K562 (cell line): ENCODE data around the gene DIPK1B. TPM values are rescaled to one million over a fixed set of nuclear protein-coding genes. Genes with fewer than 3 reads are reported as not detected.

ENCODE experiments used
- ATAC-seq: fragments of 200-7000 bp; cut with Tn5 transposase; 3 replicates; pipeline ENCODE4 v1.9.1; 2020; ENCODE audit warnings: moderate library complexity
- BruUV-seq: library from RNA; stranded (reverse); fragments of 400-500 nt; replicated peaks from 2 replicates; lab custom pipeline; 2021; lab: Mats Ljungman, UMichigan
- CTCF ChIA-PET: fragments of 300-600 bp; formaldehyde crosslinking; extraction: SDS; loops from one replicate; lab custom pipeline; 2021; ENCODE audit warnings: low intra/inter-chr PET ratio; lab: Yijun Ruan, JAX
- POLR2A ChIA-PET: fragments of 300-600, 350-650 bp; sonication (Branson Sonifier 250); formaldehyde crosslinking; extraction: SDS; loops from one replicate; lab custom pipeline; 2021; ENCODE audit warnings: antibody characterized with exemption, inconsistent platforms; lab: Yijun Ruan, JAX
- DNase-seq, 4 experiments: peaks; one replicate each; pipeline versions ENCODE4 v3.0.0 to v3.0.0-alpha.2; 2011 to 2018; ENCODE audit warnings: low spot score in 3 of 4, mixed read lengths in 3 of 4; ENCODE audit errors: extremely low read depth in 1 of 4
- FAIRE-seq: peaks from 2 replicates; lab custom pipeline; 2011; peaks lifted over from hg19 to GRCh38; lab: Jason Lieb, UNC
- H2AFZ ChIP-seq: 2 replicates; pipeline ENCODE4 v1.6.0; 2011; ENCODE audit warnings: low read depth, low read length, control low read depth, inconsistent platforms
- H3K27ac ChIP-seq: fragments of 200-600 bp; 3 replicates; pipeline ENCODE4 v1.8.0; 2011; ENCODE audit warnings: low read depth, mild to moderate bottlenecking, control low read depth, inconsistent platforms, low read length, moderate library complexity, mixed read lengths; ENCODE audit errors: extremely low read depth
- H3K27me3 ChIP-seq, 2 experiments: fragments of 300-600 bp in 1 of 2; 2 replicates in 1 of 2; 3 replicates in 1 of 2; pipeline versions ENCODE4 v1.6.0 to v1.8.0; 2011; ENCODE audit warnings: inconsistent platforms in 2 of 2, low read length in 2 of 2, mild to moderate bottlenecking in 1 of 2, mixed read lengths in 1 of 2, moderate library complexity in 1 of 2; ENCODE audit not compliant: control insufficient read depth in 2 of 2, insufficient read depth in 2 of 2
- H3K36me3 ChIP-seq: fragments of 300-600 bp; 3 replicates; pipeline ENCODE4 v1.8.0; 2011; ENCODE audit warnings: mild to moderate bottlenecking, low read length, inconsistent platforms; ENCODE audit not compliant: control insufficient read depth, insufficient read depth
- H3K4me1 ChIP-seq, 2 experiments: fragments of 200-600 bp in 1 of 2; replicated peaks in 1 of 2; 2 replicates in 1 of 2; 3 replicates in 1 of 2; pipeline versions ENCODE4 v1.5.1 to v1.8.0; 2011; ENCODE audit warnings: inconsistent platforms in 2 of 2, low read length in 2 of 2, mild to moderate bottlenecking in 1 of 2, mixed read lengths in 1 of 2, moderate library complexity in 1 of 2; ENCODE audit not compliant: control insufficient read depth in 2 of 2, insufficient read depth in 2 of 2
- H3K4me2 ChIP-seq: 2 replicates; pipeline ENCODE4 v1.6.1; 2011; ENCODE audit warnings: low read length, control low read depth, inconsistent platforms, mixed read lengths; ENCODE audit not compliant: insufficient read depth
- H3K4me3 ChIP-seq: fragments of 200-600 bp; sonication (generic), shearing (Covaris generic); 2 replicates; pipeline ENCODE4 v1.5.1; 2016; ENCODE audit warnings: control low read depth, inconsistent platforms
- H3K79me2 ChIP-seq: fragments of 200-600 bp; 3 replicates; pipeline ENCODE4 v1.8.0; 2011; ENCODE audit warnings: low read length, inconsistent platforms; ENCODE audit not compliant: control insufficient read depth, insufficient read depth
- H3K9ac ChIP-seq, 2 experiments: 2 replicates each; pipeline versions ENCODE4 v1.6.0 to v1.6.1; 2011; ENCODE audit warnings: low read depth in 2 of 2, low read length in 2 of 2, control low read depth in 1 of 2, inconsistent platforms in 1 of 2, mild to moderate bottlenecking in 1 of 2, mixed read lengths in 1 of 2; ENCODE audit not compliant: insufficient read depth in 1 of 2
- H3K9me1 ChIP-seq: one replicate; pipeline ENCODE4 v1.6.0; 2011; ENCODE audit warnings: inconsistent platforms, mild to moderate bottlenecking, low read length, moderate library complexity; ENCODE audit not compliant: control insufficient read depth, insufficient read depth
- H3K9me3 ChIP-seq: replicated peaks from 2 replicates; pipeline ENCODE4 v1.5.1; 2011; ENCODE audit warnings: low read depth, low read length, inconsistent platforms; ENCODE audit not compliant: control insufficient read depth, insufficient read depth
- H4K20me1 ChIP-seq: replicated peaks from 2 replicates; pipeline ENCODE4 v1.6.1; 2011; ENCODE audit warnings: low read length, inconsistent platforms, mixed read lengths; ENCODE audit not compliant: control insufficient read depth, insufficient read depth
- RBM15 ChIP-seq: fragments of 200-400 bp; formaldehyde crosslinking; IDR thresholded peaks from 2 replicates; pipeline ENCODE4 v1.6.1; 2018; ENCODE audit warnings: mild to moderate bottlenecking, low read length, moderate library complexity; ENCODE audit not compliant: insufficient read depth
- SMC3 ChIP-seq: conservative IDR thresholded peaks from 2 replicates; pipeline ENCODE4 v1.6.1; 2011; ENCODE audit warnings: low read depth, low read length, improper control_type of control experiment; ENCODE audit not compliant: insufficient read depth
- ZBTB7A ChIP-seq: IDR thresholded peaks from 2 replicates; pipeline ENCODE4 v1.6.1; 2011; ENCODE audit warnings: low read depth, mild to moderate bottlenecking, low read length, moderate library complexity, borderline replicate concordance; ENCODE audit not compliant: control insufficient read depth
- ZNF263 ChIP-seq: sonication (generic); formaldehyde crosslinking; IDR thresholded peaks from 2 replicates; pipeline ENCODE4 v1.8.0; 2022; ENCODE audit warnings: mild to moderate bottlenecking, missing genetic modification reagents, borderline replicate concordance
- WGBS: fragments of 100-300 bp; shearing (Covaris generic); methylation state at CpG from one replicate; pipeline ENCODE4 v1.1.6; 2016; ENCODE audit warnings: low coverage, mixed read lengths; ENCODE audit not compliant: insufficient coverage; ENCODE audit errors: missing lambda C conversion rate; 5-methylcytosine and 5-hydroxymethylcytosine counted together
- in situ Hi-C: fragments of 300-500 bp; cut with MboI; formaldehyde crosslinking; loops from 4 replicates; pipeline ENCODE4 v1.15.0; 2018; ENCODE audit warnings: inconsistent platforms, mixed read lengths
- intact Hi-C: fragments of 100-400 bp; cut with micrococcal nuclease; formaldehyde crosslinking; loops from 2 replicates; pipeline ENCODE4 v1.14.2; 2022
- polyA plus RNA-seq, 8 experiments: library from polyadenylated mRNA; depleted of rRNA in 4 of 8; stranded (reverse) in 5 of 8; unstranded in 3 of 8; fragments of >200 nt; fragmentation: Nextera tagmentation in 2 of 8; fragmentation: Illumina TruSeq in 1 of 8; extraction: Ambion mirVana in 2 of 8; extraction: Trizol in 1 of 8; gene quantifications; 2 replicates each; pipeline versions ENCODE4 v1.2.1 to v1.2.3, GENCODE V29; 2011 to 2014; ENCODE audit warnings: inconsistent platforms in 1 of 8, missing spikeins in 1 of 8
- total RNA-seq, 7 experiments: library from RNA; depleted of rRNA in 6 of 7; stranded (reverse); fragments of >200 nt in 6 of 7; fragmentation: Illumina TruSeq in 2 of 7; extraction: Trizol in 2 of 7; gene quantifications; 2 replicates each; pipeline versions ENCODE4 v1.2.1 to v1.2.3, GENCODE V29; 2011 to 2021; ENCODE audit warnings: low replicate concordance in 1 of 7
- TF ChIP-seq, protein P1 (sequence below), 2 experiments: IDR thresholded peaks; 2 replicates each; pipeline ENCODE4 v1.6.1; 2011; ENCODE audit warnings: borderline replicate concordance in 1 of 2, control low read depth in 1 of 2, low read depth in 1 of 2, low read length in 1 of 2, mild to moderate bottlenecking in 1 of 2, mixed read lengths in 1 of 2, moderate library complexity in 1 of 2; ENCODE audit not compliant: insufficient read depth in 1 of 2, insufficient read length in 1 of 2, poor library complexity in 1 of 2, severe bottlenecking in 1 of 2; ENCODE audit errors: extremely low read depth in 1 of 2
- TF ChIP-seq, protein P2 (sequence below): fragments of 250-450 bp; sonication (Bioruptor Pico); IDR thresholded peaks from 2 replicates; pipeline ENCODE4 v1.8.0; 2021; ENCODE audit warnings: moderate library complexity, mild to moderate bottlenecking, inconsistent platforms
- TF ChIP-seq, protein P3 (sequence below), 3 experiments: IDR thresholded peaks in 2 of 3; conservative IDR thresholded peaks in 1 of 3; 2 replicates each; pipeline ENCODE4 v1.5.1; 2011 to 2012; ENCODE audit warnings: low read length in 3 of 3, mild to moderate bottlenecking in 3 of 3, control low read depth in 2 of 3, improper control_type of control experiment in 1 of 3, inconsistent platforms in 1 of 3, low read depth in 1 of 3, mixed read lengths in 1 of 3, moderate library complexity in 1 of 3; ENCODE audit not compliant: insufficient read depth in 2 of 3

Gene DIPK1B
- total and polyA plus RNA-seq, 9 of the 15 experiments (the other 6 are each of a cell fraction or from before 2014, with no cell fraction given): 0.08 to 22.3 (median 5.9) TPM

DNA sequence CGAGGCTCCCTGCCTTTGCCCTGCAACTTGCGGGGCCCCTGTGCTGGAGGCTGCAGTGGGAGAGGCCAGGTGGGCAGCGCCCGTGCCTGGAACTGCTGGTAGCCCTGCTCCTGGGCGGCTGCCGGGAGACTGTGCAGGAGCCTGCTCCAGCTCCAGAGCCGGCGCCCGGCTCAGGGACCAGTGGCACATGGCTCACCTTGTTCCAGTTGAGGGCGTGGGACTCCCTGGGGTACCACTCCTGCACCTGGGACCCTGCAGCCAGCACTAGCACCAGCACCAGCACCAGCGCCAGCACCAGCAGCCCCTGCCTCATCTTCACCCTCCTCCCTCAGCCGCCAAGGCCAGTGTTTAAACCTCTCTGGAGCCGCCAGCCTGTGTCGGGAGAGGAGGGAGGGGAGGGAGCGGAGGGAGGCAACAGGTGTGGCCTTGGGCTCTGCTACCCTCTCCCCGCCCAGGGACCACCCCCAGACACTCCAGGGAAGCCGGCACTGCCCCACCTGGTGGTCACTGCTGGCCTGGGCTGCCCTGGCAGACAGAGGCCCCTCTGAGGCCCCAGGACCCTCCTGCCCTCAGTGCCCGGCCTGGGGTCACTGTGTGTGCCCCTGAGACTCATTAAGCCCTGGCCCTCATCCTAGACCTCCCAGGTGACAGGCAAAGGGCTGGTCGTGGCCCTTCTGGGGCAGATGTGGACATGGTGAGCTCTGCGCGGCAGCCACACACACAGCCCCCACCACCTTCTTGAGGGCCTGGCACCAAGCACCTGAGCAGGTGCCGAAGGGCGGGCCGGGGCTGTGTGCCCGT is 30.4 kb downstream of the DIPK1B start, which contains the start of gene LCN10:
Gene LCN10, minus strand, starts transcription at position 350 of the 801 bp plus-strand sequence. Its CDS starts 37 bp downstream, at position 313.
- H2AFZ ChIP-seq: no peak within 1 kb of the TSS; the same call in 1 of the 2 replicates
- peaks cover 0 to 5% of the 10 kb centered on the region in 2 experiments; a peak in 3 of 5 replicates for H3K27me3 ChIP-seq
- no peaks in the 10 kb centered on the region for H3K36me3 ChIP-seq
- H3K4me2 ChIP-seq: no peak within 1 kb of the TSS
- in situ Hi-C loops: no loop called here
- no peaks in the 10 kb centered on the region for H3K9me3 ChIP-seq
- TF ChIP-seq, protein P1, sequence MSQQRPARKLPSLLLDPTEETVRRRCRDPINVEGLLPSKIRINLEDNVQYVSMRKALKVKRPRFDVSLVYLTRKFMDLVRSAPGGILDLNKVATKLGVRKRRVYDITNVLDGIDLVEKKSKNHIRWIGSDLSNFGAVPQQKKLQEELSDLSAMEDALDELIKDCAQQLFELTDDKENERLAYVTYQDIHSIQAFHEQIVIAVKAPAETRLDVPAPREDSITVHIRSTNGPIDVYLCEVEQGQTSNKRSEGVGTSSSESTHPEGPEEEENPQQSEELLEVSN (IDR thresholded peaks at IDR 0.05; ENCODE audit: borderline replicate concordance in 1 of 2, extremely low read depth in 1 of 2, insufficient read depth in 1 of 2, insufficient read length in 1 of 2, low read depth in 1 of 2, low read length in 1 of 2, poor library complexity in 1 of 2, severe bottlenecking in 1 of 2): peak in 1 of 2 experiments; percentile 3
- TF ChIP-seq ZBTB7A (peak; percentile 66; the same call in 1 of the 2 replicates), SMC3 (no peak), ZNF263 (0 out of 2 replicates have a peak, but pooled peaks have one; percentile 16), RBM15 (no peak)
- TF ChIP-seq, protein P2, sequence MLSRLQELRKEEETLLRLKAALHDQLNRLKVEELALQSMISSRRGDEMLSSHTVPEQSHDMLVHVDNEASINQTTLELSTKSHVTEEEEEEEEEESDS (CRISPR knock-in tag): no peak
- TF ChIP-seq, protein P3, sequence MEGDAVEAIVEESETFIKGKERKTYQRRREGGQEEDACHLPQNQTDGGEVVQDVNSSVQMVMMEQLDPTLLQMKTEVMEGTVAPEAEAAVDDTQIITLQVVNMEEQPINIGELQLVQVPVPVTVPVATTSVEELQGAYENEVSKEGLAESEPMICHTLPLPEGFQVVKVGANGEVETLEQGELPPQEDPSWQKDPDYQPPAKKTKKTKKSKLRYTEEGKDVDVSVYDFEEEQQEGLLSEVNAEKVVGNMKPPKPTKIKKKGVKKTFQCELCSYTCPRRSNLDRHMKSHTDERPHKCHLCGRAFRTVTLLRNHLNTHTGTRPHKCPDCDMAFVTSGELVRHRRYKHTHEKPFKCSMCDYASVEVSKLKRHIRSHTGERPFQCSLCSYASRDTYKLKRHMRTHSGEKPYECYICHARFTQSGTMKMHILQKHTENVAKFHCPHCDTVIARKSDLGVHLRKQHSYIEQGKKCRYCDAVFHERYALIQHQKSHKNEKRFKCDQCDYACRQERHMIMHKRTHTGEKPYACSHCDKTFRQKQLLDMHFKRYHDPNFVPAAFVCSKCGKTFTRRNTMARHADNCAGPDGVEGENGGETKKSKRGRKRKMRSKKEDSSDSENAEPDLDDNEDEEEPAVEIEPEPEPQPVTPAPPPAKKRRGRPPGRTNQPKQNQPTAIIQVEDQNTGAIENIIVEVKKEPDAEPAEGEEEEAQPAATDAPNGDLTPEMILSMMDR (IDR thresholded peaks at IDR 0.05 in 2 of 3, conservative IDR thresholded peaks at IDR 0.05 in 1 of 3; ENCODE audit: insufficient read depth in 2 of 3, low read depth in 1 of 3, low read length in 3 of 3): peak; percentile 31 to 54 (median 37); a peak in 4 of 6 replicates
- H3K9me1 ChIP-seq: no peaks in the 10 kb centered on the region
- H3K79me2 ChIP-seq: no peaks in the 10 kb centered on the region
- peak within 1 kb of the TSS in 1 of 2 experiments; percentile 65; a peak in 2 of 4 replicates for H3K9ac ChIP-seq
- no peaks in the 10 kb centered on the region for H4K20me1 ChIP-seq
- intact Hi-C loops: no loop called here
- FAIRE-seq: no peak
- ChIA-PET CTCF (no interaction called here), POLR2A (interaction anchor here (0.6 to 1.9 kb wide), 3 partner anchors 12 to 16 kb away, joined by 3 to 13 read pairs (median 6); no protein-coding TSS in a partner anchor)
- peaks cover 16 to 89% of the 10 kb centered on the region in 2 experiments for H3K4me1 ChIP-seq
- peak in 2 of 4 experiments; percentile 74 to 80 for DNase-seq
- BruUV-seq: no TSS peak
- H3K4me3 ChIP-seq: no peak within 1 kb of the TSS
- 33% methylated on average over 23 of the region's 25 CpGs for WGBS
- ATAC-seq: peak; percentile 73
- no peak within 1 kb of the TSS for H3K27ac ChIP-seq
